ENCODE data around the gene KIAA1671. TPM values are rescaled to one million over a fixed set of nuclear protein-coding genes. Genes with fewer than 3 reads are reported as not detected.

KIAA1671 gene
- total and polyA plus RNA-seq, 9 of the 15 experiments (the other 6 are each of a cell fraction or from before 2014, with no cell fraction given), result under 0.01 to 0.11 (median 0.02) TPM; not detected in 5

GRCh38 chr22:25159028-25159427, 206.5 kb downstream of the KIAA1671 start:
- FAIRE-seq, result no peak
- 0% methylated on average over 10 of the region's 10 CpGs for WGBS (ENCODE audit: insufficient coverage, low coverage, missing lambda C conversion rate)
- ATAC-seq, result no peak
- Histone ChIP-seq H3K36me3 (ENCODE audit: control insufficient read depth, insufficient read depth, low read length) (no peaks in the 10 kb centered on the region), H3K9ac (ENCODE audit: insufficient read depth in 1 of 2, low read depth in 2 of 2, low read length in 2 of 2) (no peak overlapping the region), H3K4me1 (replicated peaks in 1 of 2; ENCODE audit: control insufficient read depth in 2 of 2, insufficient read depth in 2 of 2, low read length in 2 of 2) (no peaks in the 10 kb centered on the region), H3K4me3 (no peak overlapping the region), H3K9me1 (ENCODE audit: control insufficient read depth, insufficient read depth, low read length) (no peaks in the 10 kb centered on the region), H3K9me3 (replicated peaks; ENCODE audit: control insufficient read depth, insufficient read depth, low read depth, low read length) (no peaks in the 10 kb centered on the region), H3K4me2 (ENCODE audit: insufficient read depth, low read length) (no peak overlapping the region), H2AFZ (ENCODE audit: low read depth, low read length) (no peak overlapping the region), H3K79me2 (ENCODE audit: control insufficient read depth, insufficient read depth, low read length) (no peaks in the 10 kb centered on the region), H3K27ac (ENCODE audit: extremely low read depth, low read depth, low read length) (no peak overlapping the region), H4K20me1 (replicated peaks; ENCODE audit: control insufficient read depth, insufficient read depth, low read length) (no peaks in the 10 kb centered on the region; the same call in 1 of the 2 replicates), H3K27me3 (ENCODE audit: control insufficient read depth in 2 of 2, insufficient read depth in 2 of 2, low read length in 2 of 2) (no peaks in the 10 kb centered on the region; a peak in 1 of 5 replicates)
- TF ChIP-seq KLF16 (IDR thresholded peaks at IDR 0.05) (no peak), ZNF140 (CRISPR knock-in tag; IDR thresholded peaks at IDR 0.05) (no peak), MAFG (tag; conservative IDR thresholded peaks at IDR 0.05) (no peak), ATF3 (IDR thresholded peaks at IDR 0.05) (0 out of 2 replicates have a peak, but pooled peaks have one; percentile 10), ATF3 (CRISPR knock-in tag; conservative IDR thresholded peaks at IDR 0.05) (no peak)
- TF ChIP-seq, protein P1, sequence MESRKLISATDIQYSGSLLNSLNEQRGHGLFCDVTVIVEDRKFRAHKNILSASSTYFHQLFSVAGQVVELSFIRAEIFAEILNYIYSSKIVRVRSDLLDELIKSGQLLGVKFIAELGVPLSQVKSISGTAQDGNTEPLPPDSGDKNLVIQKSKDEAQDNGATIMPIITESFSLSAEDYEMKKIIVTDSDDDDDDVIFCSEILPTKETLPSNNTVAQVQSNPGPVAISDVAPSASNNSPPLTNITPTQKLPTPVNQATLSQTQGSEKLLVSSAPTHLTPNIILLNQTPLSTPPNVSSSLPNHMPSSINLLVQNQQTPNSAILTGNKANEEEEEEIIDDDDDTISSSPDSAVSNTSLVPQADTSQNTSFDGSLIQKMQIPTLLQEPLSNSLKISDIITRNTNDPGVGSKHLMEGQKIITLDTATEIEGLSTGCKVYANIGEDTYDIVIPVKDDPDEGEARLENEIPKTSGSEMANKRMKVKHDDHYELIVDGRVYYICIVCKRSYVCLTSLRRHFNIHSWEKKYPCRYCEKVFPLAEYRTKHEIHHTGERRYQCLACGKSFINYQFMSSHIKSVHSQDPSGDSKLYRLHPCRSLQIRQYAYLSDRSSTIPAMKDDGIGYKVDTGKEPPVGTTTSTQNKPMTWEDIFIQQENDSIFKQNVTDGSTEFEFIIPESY (CRISPR knock-in tag; IDR thresholded peaks at IDR 0.05), result no peak
- intact Hi-C loops (cut with micrococcal nuclease), result no loop called here
- in situ Hi-C loops (cut with MboI), result no loop called here
- DNase-seq (ENCODE audit: extremely low read depth in 1 of 4, low spot score in 3 of 4), result no peak
- no TSS peak for BruUV-seq (replicated peaks)
- POLR2A ChIA-PET, result no interaction called here
- CTCF ChIA-PET (ENCODE audit: low intra/inter-chr PET ratio), result no interaction called here
